H1 (cell line): ENCODE measurements around the gene DPF3. TPM values are rescaled to one million over a fixed set of nuclear protein-coding genes. Genes with fewer than 3 reads are reported as not detected.
A peak's percentile ranks its signal among the peaks of the same experiment; 100 is the strongest.

ENCODE experiments used
- CTCF ChIA-PET: fragments of 300-600 bp; sonication (Branson Sonifier 250); formaldehyde crosslinking; loops from one replicate; lab custom pipeline; 2021; ENCODE audit not compliant: partially characterized antibody; lab: Charles Lee
- POLR2A ChIA-PET: fragments of 300-600 bp; sonication (Branson Sonifier 250); formaldehyde crosslinking; loops from one replicate; lab custom pipeline; 2021; ENCODE audit warnings: inconsistent platforms; ENCODE audit not compliant: partially characterized antibody; lab: Charles Lee
- DNase-seq, 2 experiments: peaks; one replicate each; pipeline versions ENCODE4 v3.0.0 to v3.0.0-alpha.2; 2010 to 2022; ENCODE audit warnings: low spot score in 2 of 2, low read depth in 1 of 2, mixed read lengths in 1 of 2
- FAIRE-seq: peaks from 2 replicates; lab custom pipeline; 2011; peaks lifted over from hg19 to GRCh38; lab: Jason Lieb, UNC
- H2AFZ ChIP-seq: 2 replicates; pipeline ENCODE4 v1.8.1; 2012; ENCODE audit warnings: low read length, inconsistent platforms
- H2AK5ac ChIP-seq: 2 replicates; pipeline ENCODE4 v1.6.1; 2013; ENCODE audit warnings: low read depth, low read length
- H2BK120ac ChIP-seq: replicated peaks from 2 replicates; pipeline ENCODE3; 2013; ENCODE audit warnings: low read depth, low read length, inconsistent platforms
- H2BK12ac ChIP-seq: 2 replicates; pipeline ENCODE4 v1.6.1; 2013; ENCODE audit warnings: low read depth, low read length
- H2BK15ac ChIP-seq: 2 replicates; pipeline ENCODE4 v1.6.1; 2013; ENCODE audit warnings: low read length
- H2BK20ac ChIP-seq: 2 replicates; pipeline ENCODE4 v1.6.1; 2013; ENCODE audit warnings: low read length
- H2BK5ac ChIP-seq: 2 replicates; pipeline ENCODE4 v1.6.1; 2013; ENCODE audit warnings: low read depth, low read length
- H3K14ac ChIP-seq: 2 replicates; pipeline ENCODE4 v1.6.1; 2013; ENCODE audit warnings: inconsistent platforms; ENCODE audit not compliant: insufficient read length
- H3K18ac ChIP-seq: 2 replicates; pipeline ENCODE4 v1.6.1; 2013; ENCODE audit warnings: low read length; ENCODE audit errors: extremely low read depth
- H3K23ac ChIP-seq: 2 replicates; pipeline ENCODE4 v1.6.1; 2013; ENCODE audit warnings: inconsistent platforms; ENCODE audit not compliant: insufficient read length
- H3K23me2 ChIP-seq: 2 replicates; pipeline ENCODE4 v1.6.1; 2013; ENCODE audit warnings: low read depth, low read length
- H3K27ac ChIP-seq: 2 replicates; pipeline ENCODE4 v1.6.1; 2011; ENCODE audit warnings: low read depth, low read length, inconsistent platforms
- H3K27me3 ChIP-seq, 4 experiments: replicated peaks in 1 of 4; 1 replicate in 1 of 4; 2 replicates in 3 of 4; pipeline versions ENCODE4 v1.6.1 to v1.8.1; 2011 to 2013; ENCODE audit warnings: low read length in 3 of 4, mild to moderate bottlenecking in 3 of 4, inconsistent platforms in 2 of 4, mixed read lengths in 2 of 4, moderate library complexity in 1 of 4; ENCODE audit not compliant: control insufficient read depth in 3 of 4, insufficient read depth in 3 of 4; ENCODE audit errors: extremely low read depth in 1 of 4
- H3K36me3 ChIP-seq, 4 experiments: 2 replicates each; pipeline versions ENCODE4 v1.6.1 to v1.8.1; 2011 to 2013; ENCODE audit warnings: mild to moderate bottlenecking in 4 of 4, low read length in 3 of 4, moderate library complexity in 2 of 4, control low read depth in 1 of 4, inconsistent platforms in 1 of 4; ENCODE audit not compliant: insufficient read depth in 4 of 4, control insufficient read depth in 2 of 4
- H3K4ac ChIP-seq: replicated peaks from 2 replicates; pipeline ENCODE3; 2013; ENCODE audit warnings: low read length, low read depth, mixed read lengths, inconsistent platforms; ENCODE audit not compliant: insufficient read length
- H3K4me1 ChIP-seq, 4 experiments: replicated peaks in 1 of 4; 1 replicate in 1 of 4; 2 replicates in 3 of 4; pipeline versions ENCODE4 v1.6.1 to v1.8.1; 2011 to 2013; ENCODE audit warnings: low read length in 3 of 4, inconsistent platforms in 2 of 4, mixed read lengths in 1 of 4; ENCODE audit not compliant: insufficient read depth in 4 of 4, control insufficient read depth in 3 of 4
- H3K4me2 ChIP-seq, 2 experiments: 2 replicates each; pipeline versions ENCODE4 v1.6.1 to v1.8.1; 2011 to 2013; ENCODE audit warnings: low read depth in 2 of 2, low read length in 2 of 2, control low read depth in 1 of 2, inconsistent platforms in 1 of 2, mild to moderate bottlenecking in 1 of 2; ENCODE audit not compliant: insufficient read depth in 1 of 2
- H3K4me3 ChIP-seq, 4 experiments: fragments of 200-600, 300-600 bp in 1 of 4; sonication (generic), shearing (Covaris generic), sonication (Bioruptor Twin) in 1 of 4; 2 replicates each; pipeline versions ENCODE4 v1.5.1 to v1.8.1; 2011 to 2016; ENCODE audit warnings: low read length in 4 of 4, low read depth in 3 of 4, control low read depth in 2 of 4, inconsistent platforms in 2 of 4, mild to moderate bottlenecking in 2 of 4, mixed read lengths in 1 of 4, moderate library complexity in 1 of 4; ENCODE audit not compliant: insufficient read depth in 2 of 4; ENCODE audit errors: extremely low read depth in 1 of 4
- H3K56ac ChIP-seq: replicated peaks from 2 replicates; pipeline ENCODE3; 2013; ENCODE audit warnings: low read depth, mild to moderate bottlenecking, mixed read lengths, low read length, inconsistent platforms; ENCODE audit not compliant: insufficient read length
- H3K79me1 ChIP-seq: 2 replicates; pipeline ENCODE4 v1.6.1; 2013; ENCODE audit warnings: low read depth, low read length, control low read depth
- H3K79me2 ChIP-seq, 2 experiments: 2 replicates each; pipeline versions ENCODE4 v1.6.1 to v1.8.1; 2012 to 2013; ENCODE audit warnings: low read length in 2 of 2, mild to moderate bottlenecking in 2 of 2, inconsistent platforms in 1 of 2; ENCODE audit not compliant: insufficient read depth in 2 of 2, control insufficient read depth in 1 of 2
- H3K9ac ChIP-seq, 4 experiments: replicated peaks in 1 of 4; 1 replicate in 1 of 4; 2 replicates in 3 of 4; pipeline versions ENCODE4 v1.6.1 to v1.8.1; 2011 to 2013; ENCODE audit warnings: low read depth in 3 of 4, low read length in 3 of 4, control low read depth in 2 of 4, mild to moderate bottlenecking in 2 of 4, moderate library complexity in 2 of 4, inconsistent platforms in 1 of 4; ENCODE audit errors: extremely low read depth in 1 of 4
- H3K9me3 ChIP-seq, 2 experiments: 2 replicates each; pipeline versions ENCODE4 v1.6.1 to v1.8.1; 2012 to 2013; ENCODE audit warnings: mild to moderate bottlenecking in 2 of 2, moderate library complexity in 2 of 2, control low read depth in 1 of 2, inconsistent platforms in 1 of 2, low read depth in 1 of 2, low read length in 1 of 2, mixed read lengths in 1 of 2; ENCODE audit not compliant: insufficient read depth in 2 of 2
- H4K20me1 ChIP-seq, 2 experiments: replicated peaks in 1 of 2; 2 replicates each; pipeline versions ENCODE3 to v1.8.1; 2011 to 2013; ENCODE audit warnings: inconsistent platforms in 2 of 2, low read length in 2 of 2, mild to moderate bottlenecking in 1 of 2; ENCODE audit not compliant: insufficient read depth in 2 of 2, control insufficient read depth in 1 of 2
- H4K5ac ChIP-seq: 2 replicates; pipeline ENCODE4 v1.6.1; 2013; ENCODE audit warnings: low read length, low read depth, mixed read lengths, inconsistent platforms; ENCODE audit not compliant: insufficient read length
- H4K8ac ChIP-seq: 2 replicates; pipeline ENCODE4 v1.8.0; 2013; ENCODE audit warnings: mild to moderate bottlenecking, moderate library complexity, low read length, inconsistent platforms; ENCODE audit not compliant: insufficient read depth; ENCODE audit errors: extremely low read depth
- H4K91ac ChIP-seq: replicated peaks from 2 replicates; pipeline ENCODE3; 2013; ENCODE audit warnings: low read length, mixed read lengths, inconsistent platforms; ENCODE audit not compliant: insufficient read length
- BACH1 ChIP-seq: IDR thresholded peaks from 2 replicates; pipeline ENCODE4 v1.6.1; 2012; ENCODE audit warnings: low read length, improper control_type of control experiment
- BCL11A ChIP-seq, 2 experiments: IDR thresholded peaks; one replicate each; pipeline ENCODE4 v1.6.1; 2011; ENCODE audit warnings: low read depth in 2 of 2, low read length in 2 of 2, mild to moderate bottlenecking in 2 of 2
- CBX8 ChIP-seq: fragments of 300-800, 300-1000 bp; sonication (generic); IDR thresholded peaks from 2 replicates; pipeline ENCODE4 v1.7.1; 2016; ENCODE audit warnings: low read depth, low read length, borderline replicate concordance
- CHD2 ChIP-seq: IDR thresholded peaks from 2 replicates; pipeline ENCODE4 v1.6.1; 2012; ENCODE audit warnings: low read length, improper control_type of control experiment
- E2F6 ChIP-seq: IDR thresholded peaks from 2 replicates; pipeline ENCODE4 v1.6.1; 2012; ENCODE audit warnings: inconsistent platforms
- GABPA ChIP-seq: IDR thresholded peaks from 2 replicates; pipeline ENCODE4 v1.6.1; 2011; ENCODE audit warnings: mild to moderate bottlenecking, low read length, moderate library complexity, borderline replicate concordance; ENCODE audit not compliant: insufficient read depth
- HDAC6 ChIP-seq: IDR thresholded peaks from one replicate; pipeline ENCODE4 v1.7.1; 2012; ENCODE audit warnings: low read depth, mild to moderate bottlenecking, inconsistent platforms, low read length, moderate library complexity
- JUND ChIP-seq: IDR thresholded peaks from 2 replicates; pipeline ENCODE4 v1.6.1; 2011; ENCODE audit warnings: mild to moderate bottlenecking, improper control_type of control experiment, low read length
- KDM5A ChIP-seq: fragments of 200-600 bp; IDR thresholded peaks from 2 replicates; pipeline ENCODE4 v1.7.1; 2012; ENCODE audit warnings: mild to moderate bottlenecking, low read length, inconsistent platforms, mixed read lengths
- POU5F1 ChIP-seq: IDR thresholded peaks from 2 replicates; pipeline ENCODE4 v1.6.1; 2011; ENCODE audit warnings: low read depth, mild to moderate bottlenecking, low read length, moderate library complexity
- SAP30 ChIP-seq: fragments of 300-600 bp; sonication (generic); IDR thresholded peaks from 2 replicates; pipeline ENCODE4 v1.7.1; 2012; ENCODE audit warnings: low read length, moderate library complexity, mild to moderate bottlenecking, inconsistent platforms; ENCODE audit not compliant: insufficient read depth, insufficient replicate concordance
- TAF7 ChIP-seq: optimal IDR thresholded peaks from 2 replicates; pipeline ENCODE3; 2011; ENCODE audit warnings: low read depth, mild to moderate bottlenecking, inconsistent platforms, low read length, moderate library complexity, borderline replicate concordance
- TBP ChIP-seq: IDR thresholded peaks from 2 replicates; pipeline ENCODE4 v1.6.1; 2011; ENCODE audit warnings: low read depth, low read length, improper control_type of control experiment
- WGBS, 2 experiments: shearing (Covaris generic) in 1 of 2; methylation state at CpG; one replicate each; pipeline versions ENCODE4 v1.1.6 to v1.1.7; 2013 to 2015; ENCODE audit warnings: low lambda C conversion rate in 2 of 2, mixed read lengths in 2 of 2, inconsistent platforms in 1 of 2, low coverage in 1 of 2, missing lambda C conversion rate in 1 of 2; ENCODE audit not compliant: insufficient replicate concordance in 2 of 2, insufficient coverage in 1 of 2, insufficient read length in 1 of 2; ENCODE audit errors: extremely low coverage in 1 of 2, missing lambda C conversion rate in 1 of 2; 5-methylcytosine and 5-hydroxymethylcytosine counted together
- polyA plus RNA-seq, 7 experiments: library from polyadenylated mRNA; depleted of rRNA in 3 of 7; stranded (reverse) in 5 of 7; unstranded in 2 of 7; fragments of >200 nt in 5 of 7; fragments of 200-250 nt in 2 of 7; gene quantifications; 1 replicate in 5 of 7; 2 replicates in 1 of 7; 4 replicates in 1 of 7; pipeline versions ENCODE4 v1.2.1 to v1.2.3, GENCODE V29; 2011 to 2013; ENCODE audit warnings: missing spikeins in 2 of 7, mixed read lengths in 2 of 7
- total RNA-seq: library from RNA; stranded (reverse); fragmentation: NEBNext Ultra II Directional; extraction: Animal tissue kit (Norgen Biotek cat#: 25700); gene quantifications from 2 replicates; pipeline ENCODE4 v1.2.1, GENCODE V29; 2021

The DPF3 gene
- total and polyA plus RNA-seq, 2 of the 8 experiments (the other 6 are each of a cell fraction or from before 2014, with no cell fraction given): 0.19 TPM; not detected in 1

GRCh38 chr14:72788972-72789728, 104.8 kb downstream of the DPF3 start:
- no peak overlapping the region for H2BK120ac ChIP-seq
- H2AFZ ChIP-seq: no peak overlapping the region
- H3K23ac ChIP-seq: no peak overlapping the region
- no peak overlapping the region for H4K8ac ChIP-seq
- no peak overlapping the region for H3K18ac ChIP-seq
- ChIA-PET POLR2A (no interaction called here), CTCF (interaction anchor here (0.6 to 1.6 kb wide), 2 partner anchors 31 to 146 kb away, joined by 3 read pairs; no protein-coding TSS in a partner anchor)
- H3K9me3 ChIP-seq: no peaks in the 10 kb centered on the region
- no peak overlapping the region for H3K56ac ChIP-seq
- no peak overlapping the region for H3K4ac ChIP-seq
- 89% methylated on average over 13 of the region's 13 CpGs; no CpG with 5 or more reads in 1 of the 2 experiments for WGBS, 2 experiments
- no peaks in the 10 kb centered on the region for H3K36me3 ChIP-seq
- no peak overlapping the region for H3K4me2 ChIP-seq
- no peak overlapping the region for H4K91ac ChIP-seq
- DNase-seq (no peak), FAIRE-seq (peak; percentile 65)
- no peak overlapping the region for H2BK15ac ChIP-seq
- no peaks in the 10 kb centered on the region for H3K23me2 ChIP-seq
- no peaks in the 10 kb centered on the region for H3K79me2 ChIP-seq
- peaks cover 0 to 14% (median 3%) of the 10 kb centered on the region in 4 experiments; a peak in 3 of 7 replicates for H3K4me1 ChIP-seq
- H3K9ac ChIP-seq: no peak overlapping the region
- no peak overlapping the region for H3K27ac ChIP-seq
- H3K79me1 ChIP-seq: no peaks in the 10 kb centered on the region
- no peak overlapping the region for H2AK5ac ChIP-seq
- no peak for TF ChIP-seq KDM5A
- no peak for TF ChIP-seq CHD2
- no peak for TF ChIP-seq E2F6
- no peak for TF ChIP-seq GABPA
- TF ChIP-seq JUND: no peak
- no peak for TF ChIP-seq BACH1
- no peak for TF ChIP-seq TAF7
- TF ChIP-seq SAP30: no peak
- TF ChIP-seq BCL11A (IDR thresholded peaks at IDR 0.05; ENCODE audit: low read depth in 2 of 2, low read length in 2 of 2): no peak
- TF ChIP-seq CBX8: no peak
- no peak for TF ChIP-seq TBP
- TF ChIP-seq POU5F1: no peak
- no peak for TF ChIP-seq HDAC6
- H2BK12ac ChIP-seq: no peak overlapping the region
- H4K5ac ChIP-seq: no peak overlapping the region
- H3K4me3 ChIP-seq: no peak overlapping the region
- no peak overlapping the region for H2BK5ac ChIP-seq
- H3K14ac ChIP-seq: no peak overlapping the region
- H3K27me3 ChIP-seq: no peaks in the 10 kb centered on the region
- no peaks in the 10 kb centered on the region for H4K20me1 ChIP-seq
- no peak overlapping the region for H2BK20ac ChIP-seq
